Stimulated activated CD4-positive, alpha-beta T cell treated with anti-CD3 and anti-CD28 coated beads, TNF-alpha, amount 100 ng/mL, for 48 hours (primary cell): ENCODE results near the gene ANKRD55.
"Not testable (repeated sequence)": the region's sequence is repeated elsewhere in the genome, so short reads cannot be mapped to it uniquely, and the experiment has no call there.

Experiments
- DNase-seq, 3 donors: peaks; one replicate each; pipeline ENCODE4 v3.0.0-alpha.2; 2020; ENCODE audit warnings: low read depth in 3 of 3

ANKRD55 gene

DNA sequence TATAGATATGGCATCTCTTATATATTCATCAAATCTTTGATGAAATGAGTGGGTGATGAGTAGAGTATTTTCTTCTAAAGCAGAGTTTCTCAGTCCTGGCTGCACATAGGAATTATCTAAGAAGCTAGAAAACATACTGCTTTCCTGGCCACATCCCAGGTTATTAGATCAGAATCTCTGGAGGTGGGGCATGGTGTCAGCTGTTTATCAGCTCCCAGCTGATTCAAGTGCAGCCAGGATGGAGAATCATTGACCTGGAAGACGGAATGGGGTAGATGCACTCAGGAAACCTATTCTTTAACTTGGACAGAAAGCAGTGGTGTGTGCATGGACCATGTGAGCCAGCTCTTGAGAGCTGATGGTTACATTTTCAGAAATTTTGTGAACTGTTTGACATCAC, 130.2 kb downstream of the ANKRD55 start:
- DNase-seq = no peak

DNA sequence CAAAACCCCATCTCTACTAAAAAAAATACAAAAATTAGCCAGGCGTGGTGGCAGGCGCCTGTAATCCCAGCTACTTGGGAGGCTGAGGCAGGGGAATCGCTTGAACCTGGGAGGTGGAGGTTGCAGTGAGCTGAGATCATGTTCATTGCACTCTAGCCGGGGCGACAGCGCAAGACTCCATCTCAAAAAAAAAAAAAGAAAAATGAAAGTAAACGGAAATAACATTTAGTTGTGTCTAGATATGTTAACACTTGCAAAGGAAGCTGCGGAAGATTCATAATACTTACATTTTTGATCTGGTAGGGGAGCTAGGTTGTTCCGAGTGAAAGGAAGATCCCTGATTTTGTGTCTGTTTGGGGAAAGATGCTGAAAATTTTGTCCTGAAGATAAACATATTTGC, 130.9 kb downstream of the ANKRD55 start:
- DNase-seq = not testable (repeated sequence)

DNA sequence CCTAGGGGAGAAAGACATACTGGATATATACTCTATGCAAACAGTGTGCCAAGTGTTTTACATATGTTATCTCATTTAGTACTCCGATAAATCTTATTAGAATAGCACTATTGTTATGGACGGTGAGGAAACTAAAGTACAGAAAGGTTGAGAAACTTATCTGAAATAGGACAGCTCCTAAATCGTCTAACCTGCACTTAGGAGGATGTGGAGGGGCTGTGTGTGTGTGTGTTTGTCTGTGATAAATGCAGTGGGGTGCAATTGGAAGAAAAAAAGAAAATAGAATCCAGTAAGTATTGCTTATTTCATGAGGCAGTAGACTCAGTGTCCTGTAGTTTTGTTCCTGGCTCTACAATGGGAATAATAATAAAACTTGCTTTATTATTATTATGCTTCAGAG, 131.9 kb downstream of the ANKRD55 start:
- no peak for DNase-seq

DNA sequence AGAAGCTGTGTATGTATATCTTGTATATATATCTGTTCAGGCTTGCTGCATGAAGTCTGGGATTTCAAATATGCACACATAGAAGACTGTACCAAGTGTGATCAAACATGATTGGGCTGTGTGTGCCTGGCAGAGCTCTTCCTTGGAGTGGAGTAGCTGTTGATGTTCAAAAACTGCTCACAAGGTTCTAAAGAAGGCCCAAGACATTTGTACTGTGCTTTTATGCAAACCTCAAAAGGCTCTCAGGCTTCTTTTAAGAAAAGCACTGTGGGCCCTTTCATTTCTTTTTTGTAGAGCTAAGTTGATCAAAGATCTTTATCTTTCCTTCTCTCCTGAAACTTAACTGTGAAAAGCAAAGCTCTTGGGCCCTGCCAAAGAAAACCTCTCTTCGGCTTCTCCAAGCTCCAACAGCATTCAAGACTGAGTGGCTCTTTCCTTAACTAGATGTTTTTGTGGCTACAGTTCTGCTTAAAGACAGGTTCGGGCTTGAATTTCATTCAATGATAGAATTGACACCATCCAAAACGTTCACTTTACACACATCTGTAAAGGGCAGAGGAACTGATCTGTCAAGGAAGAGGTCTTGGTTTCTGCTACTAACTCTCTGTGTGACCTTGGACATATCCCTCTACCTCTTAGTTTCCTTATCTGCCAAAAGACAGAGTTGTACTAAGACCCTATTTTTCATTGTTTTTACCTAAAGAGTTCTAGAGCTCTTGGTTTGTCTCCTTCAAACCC, 132.5 kb downstream of the ANKRD55 start:
- no peak for DNase-seq

DNA sequence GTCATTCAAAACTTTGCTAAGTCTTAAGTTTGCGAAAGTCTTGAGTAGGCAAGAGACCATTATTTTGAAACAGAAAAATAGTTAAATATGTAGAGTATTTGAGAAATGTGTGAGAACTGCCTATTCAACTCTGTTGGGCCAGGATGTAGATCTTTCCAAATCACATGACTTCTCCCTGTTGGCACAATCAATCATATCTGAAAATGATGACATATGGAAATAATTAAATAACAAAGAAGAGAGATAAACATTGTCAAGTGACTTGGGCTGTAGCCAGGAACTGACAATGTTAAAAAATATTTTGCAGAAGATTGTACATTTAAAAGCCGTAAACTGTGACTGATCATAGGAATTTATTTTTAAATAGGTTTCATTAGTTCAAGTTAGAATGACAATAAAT, 133.8 kb downstream of the ANKRD55 start:
- no peak for DNase-seq

DNA sequence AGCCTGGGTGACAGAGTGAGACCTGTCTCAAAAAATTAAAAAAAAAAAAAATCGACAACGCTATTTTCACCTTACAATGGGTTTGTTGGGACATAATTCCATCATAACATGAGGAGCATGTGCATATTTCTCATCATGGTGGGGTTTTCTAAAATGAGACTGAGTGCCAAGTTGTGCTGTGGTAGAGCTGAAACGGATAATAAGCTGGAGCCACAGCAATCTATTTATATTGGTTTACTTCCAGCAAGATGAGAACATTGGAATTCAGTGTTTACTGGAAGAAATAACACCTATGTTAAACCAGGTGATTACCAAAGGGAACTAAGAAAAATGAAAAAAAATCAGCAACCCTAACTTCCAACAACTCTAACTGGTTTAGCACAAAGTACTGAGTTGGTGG, 136.1 kb downstream of the ANKRD55 start:
- DNase-seq = no peak

DNA sequence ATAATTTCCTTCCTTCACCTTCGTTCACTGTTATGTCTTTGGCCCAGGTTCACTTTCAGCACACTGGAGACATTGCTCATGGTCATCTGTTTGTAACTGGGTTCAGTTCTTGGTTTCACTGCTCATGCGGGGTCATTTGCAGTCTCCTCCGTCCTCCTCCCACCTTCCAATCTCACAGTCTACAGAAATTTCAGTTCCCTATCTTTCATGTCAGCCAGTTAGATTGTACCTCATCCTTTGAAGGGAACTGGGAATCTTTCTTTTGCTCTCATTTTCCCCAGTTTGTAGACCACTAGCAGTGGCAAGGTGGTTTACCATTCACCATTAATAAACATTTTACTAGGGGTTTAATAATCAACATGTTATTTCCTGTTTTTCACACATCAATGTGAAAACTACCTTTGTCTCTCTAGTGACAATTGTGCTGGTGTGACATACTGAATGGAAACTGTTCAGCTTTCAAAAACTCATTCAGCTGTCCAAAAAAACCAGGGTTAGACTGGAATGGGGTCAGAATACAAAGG, 137.5 kb downstream of the ANKRD55 start:
- no peak for DNase-seq

DNA sequence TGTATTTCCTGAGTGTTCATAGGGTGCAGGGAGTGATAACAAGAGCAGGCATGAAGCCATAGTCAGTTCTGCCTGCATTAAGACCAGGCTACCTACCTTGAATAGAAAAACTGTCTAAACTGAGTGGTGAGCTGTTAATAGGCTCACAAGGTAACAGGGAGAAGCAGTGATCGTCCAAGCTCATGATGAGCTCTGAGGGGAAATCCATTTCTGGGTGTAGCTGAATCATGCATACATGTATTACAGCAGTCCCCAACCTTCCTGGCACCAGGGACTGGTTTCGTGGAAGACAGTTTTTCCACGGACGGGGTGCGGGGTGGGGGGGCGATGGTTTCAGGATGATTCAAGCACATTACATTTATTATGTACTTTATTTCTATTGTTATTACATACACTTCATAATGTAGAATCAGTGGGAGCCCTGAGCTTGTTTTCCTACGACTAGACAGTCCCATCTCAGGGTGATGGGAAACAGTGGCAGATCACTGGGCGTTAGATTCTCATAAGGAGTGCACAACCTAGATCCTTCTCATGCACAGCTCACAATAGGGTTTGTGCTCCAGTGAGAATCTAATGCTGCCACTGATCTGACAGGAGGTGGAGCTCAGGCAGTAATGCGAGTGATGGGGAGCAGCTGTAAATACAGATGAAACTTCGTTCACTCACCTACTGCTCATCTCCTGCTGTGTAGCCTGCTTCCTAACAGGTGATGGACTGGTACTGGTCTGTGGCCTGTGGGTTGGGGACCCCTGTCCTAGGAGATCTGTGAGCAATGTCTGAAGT, 138.4 kb downstream of the ANKRD55 start:
- peak; percentile 41 to 62 (median 57) for DNase-seq

DNA sequence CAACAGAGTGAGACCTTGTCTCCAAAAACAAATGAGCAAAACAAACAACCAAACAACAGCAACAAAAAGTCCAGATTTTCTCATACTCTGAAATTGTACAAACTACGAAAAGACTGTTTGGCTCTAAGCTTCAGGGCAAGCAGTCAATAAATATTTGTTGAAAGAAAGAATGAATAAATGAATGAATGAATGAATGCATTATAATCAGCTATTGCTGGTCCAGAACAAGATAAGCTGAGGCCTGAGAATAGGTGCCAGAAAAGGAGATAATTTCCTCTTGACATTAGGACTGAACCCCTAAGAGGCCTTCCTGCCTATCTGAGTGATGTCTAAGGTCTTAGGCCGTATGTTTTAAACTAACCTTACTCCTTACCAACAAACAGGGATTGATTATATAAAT, 139.2 kb downstream of the ANKRD55 start:
- DNase-seq = no peak

DNA sequence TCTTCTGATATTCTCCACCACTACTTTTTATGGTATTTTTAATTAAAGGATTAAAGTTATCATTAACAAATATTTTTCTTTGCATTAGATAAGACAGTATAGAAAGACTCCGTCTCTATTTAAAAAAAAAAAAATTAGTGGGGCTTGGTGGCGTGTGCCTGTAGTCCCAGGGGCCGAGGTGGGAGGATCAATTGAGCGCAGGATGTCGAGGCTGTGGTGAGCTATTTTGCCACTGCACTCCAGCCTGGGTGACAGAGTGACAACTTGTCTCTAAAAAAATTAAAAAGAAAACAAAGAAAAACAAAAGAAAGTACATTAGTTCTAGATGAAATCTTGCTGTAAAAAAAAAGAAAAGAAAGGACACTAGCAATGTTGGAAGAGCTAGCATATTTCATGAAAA, 141.0 kb downstream of the ANKRD55 start:
- DNase-seq = no peak

DNA sequence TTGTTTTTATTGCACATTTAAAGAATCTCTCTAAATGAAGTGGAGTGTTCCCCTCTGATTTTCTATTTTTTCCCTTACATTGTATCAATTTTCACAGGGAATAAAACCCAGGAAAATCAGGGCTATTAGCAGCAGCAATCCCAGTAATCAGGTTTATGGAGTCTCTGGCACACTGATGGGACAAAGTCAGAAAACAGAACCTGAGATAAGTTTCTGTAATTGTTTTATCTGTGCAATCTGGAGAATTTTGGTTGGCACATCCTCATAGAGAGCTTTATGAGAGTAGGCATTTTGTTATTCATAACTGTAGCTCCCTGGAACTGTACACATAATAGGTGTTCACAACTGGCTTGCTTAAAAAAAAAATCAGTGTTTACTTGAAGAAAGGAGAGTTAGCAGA, 141.5 kb downstream of the ANKRD55 start:
- DNase-seq = no peak

DNA sequence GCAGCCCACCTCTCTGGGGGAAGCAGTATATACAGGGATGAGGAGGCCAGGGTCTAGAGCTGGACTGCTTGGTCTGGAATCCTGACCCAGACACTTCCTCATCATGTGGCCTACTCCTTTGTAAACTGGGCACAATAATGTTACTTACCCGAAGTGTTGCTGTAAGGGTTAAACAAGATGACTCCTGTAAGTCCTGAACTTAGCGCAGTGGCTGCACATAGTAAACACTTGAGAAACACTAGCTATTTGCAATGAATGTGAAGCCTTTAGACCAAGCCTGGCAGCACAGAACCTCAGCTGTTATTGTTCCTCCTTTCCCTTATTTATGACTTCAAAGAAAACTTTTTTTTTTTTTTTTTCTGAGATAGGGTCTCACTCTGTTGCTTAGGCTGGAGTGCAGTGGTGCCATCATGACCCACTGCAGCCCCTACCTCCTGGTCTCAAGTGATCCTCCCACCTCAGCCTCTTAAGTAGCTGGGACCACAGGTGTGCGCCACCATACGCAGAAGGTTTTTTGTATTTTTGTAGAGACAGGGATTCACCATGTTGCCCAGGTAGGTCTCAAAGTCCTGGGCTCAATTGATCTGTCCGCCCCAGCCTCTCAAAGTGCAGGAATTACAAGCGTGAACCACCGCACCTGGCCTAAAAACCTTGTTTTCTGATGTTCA, 142.2 kb downstream of the ANKRD55 start:
- no peak for DNase-seq

DNA sequence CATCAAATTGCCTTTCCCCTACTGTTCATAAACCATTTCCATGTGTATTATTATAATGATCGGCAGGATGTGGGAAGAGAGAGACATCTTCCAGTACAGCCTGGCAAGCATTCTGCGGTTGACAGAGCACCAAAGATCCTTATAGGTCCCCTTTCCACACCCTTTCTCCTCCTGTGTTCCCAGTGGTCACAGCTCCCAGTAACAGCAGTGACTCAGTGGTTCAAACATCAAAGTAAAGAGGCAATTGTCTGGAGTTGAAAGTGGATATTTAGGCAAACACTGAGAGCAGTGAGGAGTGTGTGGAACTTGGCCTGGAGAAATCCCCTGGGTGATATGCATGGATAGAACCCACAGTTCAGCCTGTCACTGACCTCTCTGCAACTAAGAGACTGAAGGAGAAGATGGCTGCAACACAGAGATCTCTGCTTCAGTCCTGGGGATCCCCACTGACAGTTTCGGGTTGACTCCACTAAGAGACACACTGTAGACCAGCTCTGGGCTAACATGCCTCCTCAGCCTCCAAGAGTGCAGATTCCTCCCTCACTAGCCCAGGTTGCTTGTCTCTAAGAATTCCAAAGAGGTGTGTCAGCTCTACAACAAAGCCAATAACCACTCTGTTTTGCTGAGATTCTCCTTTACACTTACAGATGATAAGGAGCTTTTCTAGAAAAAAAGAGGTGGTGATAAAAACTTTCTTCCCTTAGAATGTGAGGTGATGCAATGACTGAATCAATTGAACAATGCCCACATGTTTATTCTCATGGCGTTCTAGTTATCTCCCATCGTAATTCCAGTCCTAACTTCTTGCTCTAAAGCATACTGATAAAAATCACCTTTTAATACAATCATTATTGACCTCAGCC, 143.9 kb downstream of the ANKRD55 start:
- DNase-seq = peak in 2 of 3 donors; percentile 21 to 26

DNA sequence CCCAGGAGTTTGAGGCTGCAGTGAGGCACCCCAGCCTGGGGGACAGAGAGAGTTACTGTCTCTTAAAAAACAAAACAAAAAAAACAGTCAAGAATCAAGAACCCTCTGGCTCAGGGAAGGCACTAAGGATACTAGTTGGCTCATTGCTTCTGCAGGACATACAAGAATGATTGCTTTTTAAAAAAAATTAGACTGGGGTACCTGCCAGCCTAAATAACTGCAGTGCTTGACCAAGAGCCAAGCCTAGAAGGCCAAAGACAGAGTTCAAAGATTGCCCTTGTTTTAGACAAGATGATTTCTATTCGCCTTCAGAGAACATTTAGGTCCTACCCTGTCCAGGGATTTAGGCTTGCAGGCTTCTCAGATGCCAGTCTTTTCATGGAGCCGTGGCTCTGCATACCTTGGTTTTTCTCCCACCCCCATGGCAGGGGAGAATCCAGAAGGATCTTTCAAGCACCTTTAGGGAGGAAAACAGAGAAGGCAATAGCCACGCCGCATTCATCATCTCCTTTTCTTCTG, 144.6 kb downstream of the ANKRD55 start:
- no peak for DNase-seq

DNA sequence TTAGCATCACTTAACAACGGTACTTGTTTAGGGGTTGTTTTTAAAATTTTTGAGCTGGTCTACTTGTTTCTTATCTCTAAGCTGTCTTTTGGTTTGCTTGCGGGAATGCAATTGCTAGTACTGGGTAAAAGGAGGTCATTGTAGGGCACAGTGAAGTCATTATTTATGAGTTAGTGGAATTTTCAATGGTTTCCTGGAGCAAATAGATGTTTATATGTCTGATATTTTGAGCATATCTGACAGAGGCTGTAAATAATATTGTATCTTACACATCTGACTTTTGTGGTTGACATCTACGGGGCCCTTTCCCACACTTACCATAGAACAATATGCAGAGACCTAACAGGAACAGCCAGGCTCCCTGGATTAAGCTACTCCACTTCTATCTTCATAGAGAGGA, 147.9 kb downstream of the ANKRD55 start:
- no peak for DNase-seq

DNA sequence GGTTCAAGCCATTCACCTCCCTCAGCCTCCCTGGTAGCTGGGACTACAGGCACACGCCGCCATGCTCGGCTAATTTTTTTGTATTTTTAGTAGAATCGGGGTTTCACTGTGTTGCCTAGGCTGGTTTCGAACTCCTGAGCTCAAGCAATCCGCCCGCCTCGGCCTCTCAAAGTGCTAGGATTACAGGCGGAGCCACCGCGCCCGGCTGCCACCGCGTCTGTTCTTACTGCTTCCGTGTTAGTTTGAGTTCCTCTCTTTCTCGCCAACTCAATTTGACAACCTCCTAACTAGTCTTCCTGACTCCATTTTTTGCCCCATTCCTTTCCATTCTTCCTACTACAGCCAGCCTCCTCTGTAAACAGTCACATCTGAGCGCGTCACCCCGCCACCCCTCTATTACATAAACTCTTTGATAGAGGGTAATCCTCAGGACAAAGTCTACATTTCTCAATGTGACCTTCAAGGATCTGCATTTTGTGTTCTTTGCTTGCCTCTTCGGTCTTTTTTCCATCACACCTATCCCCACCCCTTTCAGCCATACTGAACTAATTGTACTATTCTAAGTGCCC, 149.8 kb downstream of the ANKRD55 start:
- DNase-seq = no peak

DNA sequence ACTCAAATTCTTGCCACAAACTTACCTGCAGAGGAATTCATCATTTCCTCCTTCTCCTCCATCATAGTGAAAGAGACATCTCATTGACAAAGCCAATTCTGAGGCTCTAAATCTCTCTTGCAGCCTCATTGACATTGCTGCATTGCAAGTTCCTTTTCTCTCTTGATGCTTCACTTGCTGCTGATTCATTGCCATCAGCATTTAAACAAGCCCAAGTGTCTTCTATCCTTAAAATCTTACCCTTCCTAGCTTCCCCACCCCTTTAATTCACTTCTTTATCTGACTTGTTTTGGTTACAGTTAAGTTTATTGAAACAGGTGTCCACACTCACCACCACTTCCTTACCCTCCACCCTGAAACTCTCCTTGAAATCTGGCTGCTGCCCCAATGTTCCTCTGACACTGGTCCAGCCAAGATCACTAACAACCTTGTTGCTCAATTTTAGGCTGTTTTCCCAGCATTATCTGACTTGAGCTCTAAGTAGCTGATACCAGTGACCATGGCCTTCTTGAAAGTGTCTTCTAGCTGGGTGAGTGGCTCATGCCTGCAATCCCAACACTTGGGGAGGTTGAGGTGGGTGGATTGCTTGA, 152.0 kb downstream of the ANKRD55 start:
- not testable (repeated sequence) for DNase-seq

DNA sequence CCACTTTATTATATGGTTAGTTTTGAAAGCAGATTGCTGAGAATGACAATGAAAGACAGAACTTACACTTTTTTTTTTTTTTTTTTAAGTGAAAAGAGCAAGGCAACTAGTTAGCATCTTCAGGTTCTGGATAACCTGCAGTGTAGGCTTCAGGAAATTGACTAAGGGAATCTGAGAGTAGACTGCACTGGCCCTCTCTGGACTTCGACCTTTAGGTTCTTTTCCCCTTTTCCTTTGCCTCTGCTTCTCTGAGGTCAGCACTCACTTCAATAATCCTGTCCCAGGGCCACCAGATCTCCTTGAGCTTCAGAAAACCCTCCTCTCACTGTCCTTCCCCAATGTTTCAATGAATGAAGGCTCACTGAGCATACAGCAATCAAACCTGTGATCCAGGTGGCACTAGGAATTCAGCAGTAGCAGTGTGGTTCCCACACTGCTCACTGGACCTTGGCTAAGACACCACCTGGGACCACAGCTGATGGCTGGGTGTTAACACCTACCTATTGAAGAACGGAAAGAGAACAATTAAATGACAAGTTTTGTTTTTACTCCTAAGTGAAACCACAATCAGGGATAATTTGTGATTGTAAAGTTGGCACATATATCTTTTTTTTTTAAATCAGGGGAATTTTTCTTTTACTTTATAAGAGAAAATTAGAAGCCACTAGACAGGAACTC, 152.6 kb downstream of the ANKRD55 start:
- DNase-seq = no peak

DNA sequence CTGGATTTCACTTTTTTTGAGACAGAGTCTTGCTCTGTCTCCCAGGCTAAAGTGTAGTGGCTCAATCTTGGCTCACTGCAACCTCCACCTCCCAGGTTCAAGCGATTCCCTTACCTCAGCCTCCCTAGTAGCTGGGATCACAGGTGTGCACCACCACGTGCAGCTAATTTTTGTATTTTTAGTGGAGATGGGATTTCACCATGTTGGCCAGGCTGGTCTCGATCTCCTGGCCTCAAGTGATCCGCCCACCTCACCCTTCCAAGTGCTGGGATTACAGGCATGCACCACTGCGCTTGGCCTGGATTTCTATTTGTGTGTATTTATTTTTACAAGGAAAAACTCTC, 154.0 kb downstream of the ANKRD55 start:
- DNase-seq = not testable (repeated sequence)
